ENCODE results near the gene CD93.

CD93 gene

DNA sequence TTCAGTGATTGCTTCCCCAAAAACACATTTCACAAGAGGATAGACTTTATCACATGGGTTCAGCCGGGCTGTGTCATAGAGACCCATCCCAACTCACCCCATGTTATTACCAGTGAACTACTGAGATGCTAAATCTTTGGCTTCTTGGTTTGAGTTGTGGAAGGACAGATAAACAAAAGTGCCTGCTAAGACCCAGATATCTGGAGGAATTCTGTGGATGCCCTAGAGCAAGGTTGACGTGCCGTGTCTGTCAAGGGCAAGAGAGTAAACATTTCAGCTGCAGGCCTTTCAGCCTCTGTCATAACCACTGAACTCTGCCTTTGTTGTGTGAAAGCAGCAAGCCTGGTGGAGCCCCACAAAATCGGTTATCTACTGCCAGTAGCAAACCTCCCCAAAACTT lies 25.5 kb downstream of the CD93 start:
- no peak for DNase-seq (ENCODE audit: low read depth)

DNA sequence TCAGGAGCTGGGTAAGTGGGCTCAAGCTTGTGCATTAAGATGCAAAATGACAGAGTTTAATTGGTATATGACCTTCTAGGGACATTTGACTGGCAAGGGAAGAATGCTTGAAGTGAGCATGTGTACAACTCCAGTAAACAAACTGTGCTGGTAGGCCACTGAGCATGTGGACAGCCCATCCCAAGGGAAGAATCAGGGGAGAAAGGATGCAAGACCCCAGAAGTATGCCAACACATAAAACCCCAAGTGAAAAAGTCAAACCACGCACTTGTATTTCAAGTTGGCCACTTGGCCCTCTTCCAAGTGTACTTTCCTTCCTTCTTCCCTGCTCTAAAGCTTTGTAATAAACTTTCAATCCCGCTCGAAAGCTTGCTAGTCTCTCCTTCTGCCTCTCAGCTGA lies 26.3 kb downstream of the CD93 start:
- no peak for DNase-seq (ENCODE audit: low read depth)

DNA sequence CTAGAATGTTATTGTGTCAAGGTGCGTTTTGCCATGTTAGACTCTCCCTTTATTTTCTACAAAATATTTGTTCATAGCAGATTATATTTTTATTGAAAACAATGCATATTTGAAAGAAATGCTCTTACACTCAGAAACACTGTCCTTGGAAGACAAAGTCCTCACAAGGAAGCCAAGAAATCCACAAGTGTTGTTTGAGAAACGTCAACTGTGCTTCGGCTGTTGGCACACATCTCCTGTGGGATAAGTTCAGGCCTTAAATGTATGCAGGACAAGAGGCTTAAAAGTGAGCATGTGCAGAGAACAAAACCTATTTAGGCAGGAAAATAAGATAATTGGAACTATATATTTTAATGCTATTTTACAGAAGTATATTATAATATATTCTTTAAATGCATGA lies 27.1 kb downstream of the CD93 start:
- no peak for DNase-seq (ENCODE audit: low read depth)

DNA sequence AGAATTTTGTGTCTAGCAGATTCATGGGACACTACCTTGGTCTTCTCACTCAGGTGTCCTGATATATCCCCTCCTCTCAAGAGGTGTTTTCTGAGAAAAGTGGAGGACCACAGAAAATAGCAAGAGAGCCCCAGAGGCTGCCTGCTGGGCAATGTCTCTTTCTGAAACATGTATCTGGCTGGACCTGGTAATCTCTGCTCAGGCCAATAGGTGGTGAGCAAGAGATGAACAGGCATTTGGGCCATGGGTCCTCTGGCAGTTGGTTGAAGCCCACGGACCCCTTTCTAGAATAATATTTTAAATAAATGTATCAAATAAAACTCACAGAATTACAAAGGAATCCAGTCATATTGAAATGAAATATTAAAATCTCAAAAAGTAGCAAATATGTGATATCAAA lies 27.9 kb downstream of the CD93 start:
- no peak for DNase-seq (ENCODE audit: low read depth)

DNA sequence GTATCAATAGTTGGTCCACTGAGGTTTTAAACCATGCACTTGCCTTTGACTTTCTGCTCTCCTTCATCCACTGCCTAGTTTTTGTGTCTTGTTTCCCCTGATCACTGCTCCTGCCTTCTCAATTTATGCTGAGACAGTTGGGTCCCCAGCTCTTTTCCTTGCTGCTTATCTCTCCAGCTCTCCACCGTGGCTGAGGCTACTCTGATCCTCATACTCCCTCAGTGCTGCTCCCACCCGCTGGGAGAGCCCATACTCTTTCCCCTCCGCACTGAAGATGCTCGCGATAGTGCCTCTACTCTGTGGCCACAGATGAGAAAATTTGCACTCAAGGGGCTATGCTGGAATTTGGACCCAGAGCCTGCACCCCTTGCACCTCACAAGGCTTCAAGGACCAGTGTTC lies 33.2 kb downstream of the CD93 start:
- DNase-seq (ENCODE audit: low read depth), result no peak

DNA sequence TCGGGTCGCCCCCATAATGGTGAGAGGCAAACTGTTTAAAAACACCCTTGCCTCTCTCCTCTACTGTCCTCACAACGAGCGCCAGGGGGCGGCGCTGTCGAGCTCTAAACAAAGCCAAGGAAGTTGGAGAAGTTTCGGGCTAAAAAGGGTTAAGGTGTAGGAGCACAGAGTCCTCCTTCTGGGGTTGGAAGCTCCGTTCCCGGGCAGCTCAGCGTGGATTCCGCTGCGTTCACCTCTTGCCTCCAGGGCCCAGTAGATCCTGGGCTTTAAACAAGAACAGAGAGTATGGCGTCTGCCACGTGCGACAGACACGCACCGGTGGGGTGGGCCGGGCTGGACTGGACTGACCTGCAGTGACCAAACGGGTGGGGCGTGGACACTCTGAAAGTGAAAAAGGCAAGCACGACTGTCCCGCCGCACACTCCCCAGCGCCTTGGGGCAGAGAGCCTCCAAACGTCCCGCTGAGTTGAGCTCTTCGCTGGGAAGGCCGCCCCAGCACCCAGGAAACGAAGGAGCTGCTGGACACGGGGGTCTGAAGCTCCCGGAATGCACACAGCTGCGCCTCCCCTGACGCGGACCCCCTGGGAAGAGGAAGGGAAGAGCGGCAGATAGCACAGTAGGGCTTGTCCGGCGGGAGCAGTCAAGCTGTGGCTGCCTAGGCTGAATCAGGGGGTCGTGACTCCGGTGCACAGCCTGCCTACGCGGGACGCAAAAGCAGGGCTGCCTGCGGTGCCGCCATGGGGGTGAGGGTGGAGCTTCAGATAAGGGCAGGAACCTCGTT lies 35.1 kb downstream of the CD93 start:
- DNase-seq (ENCODE audit: low read depth), result no peak

DNA sequence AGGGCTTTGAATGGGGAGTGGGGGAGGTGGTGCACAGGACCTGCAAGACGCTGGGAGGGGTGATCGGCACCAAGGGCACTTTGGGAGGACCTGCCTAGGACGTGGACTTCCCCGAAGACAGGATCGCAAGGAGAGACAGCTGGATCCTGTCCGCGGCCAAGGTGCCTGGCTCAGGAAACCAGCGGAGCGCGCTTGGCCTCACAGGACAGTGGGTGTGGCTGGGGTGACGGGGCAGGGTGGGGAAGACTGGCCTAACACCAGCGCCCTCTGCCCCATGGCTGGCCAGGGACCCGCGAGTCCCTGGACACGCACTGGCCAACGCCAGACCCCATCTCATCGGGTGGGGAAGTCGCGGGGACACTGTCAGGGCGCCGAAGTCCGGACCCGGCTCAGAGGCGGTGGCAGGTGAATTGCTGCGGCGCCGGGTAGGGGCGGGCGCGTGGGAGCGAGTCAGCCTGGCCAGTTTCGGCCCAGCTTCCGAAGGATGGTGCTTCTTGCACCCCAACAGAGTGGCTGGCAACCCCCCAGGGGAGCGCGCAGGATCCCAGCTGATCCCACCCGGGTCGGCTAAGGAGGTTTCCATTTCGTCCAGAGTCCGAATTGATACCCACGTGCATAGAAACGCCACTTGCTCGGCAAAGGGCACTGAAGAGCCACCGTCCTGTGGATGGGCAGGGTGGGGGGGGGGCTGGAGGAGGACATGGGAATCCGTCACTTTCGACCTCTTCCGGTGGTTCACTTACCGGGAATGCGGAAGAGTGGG lies 35.9 kb downstream of the CD93 start:
- no peak for DNase-seq (ENCODE audit: low read depth)

DNA sequence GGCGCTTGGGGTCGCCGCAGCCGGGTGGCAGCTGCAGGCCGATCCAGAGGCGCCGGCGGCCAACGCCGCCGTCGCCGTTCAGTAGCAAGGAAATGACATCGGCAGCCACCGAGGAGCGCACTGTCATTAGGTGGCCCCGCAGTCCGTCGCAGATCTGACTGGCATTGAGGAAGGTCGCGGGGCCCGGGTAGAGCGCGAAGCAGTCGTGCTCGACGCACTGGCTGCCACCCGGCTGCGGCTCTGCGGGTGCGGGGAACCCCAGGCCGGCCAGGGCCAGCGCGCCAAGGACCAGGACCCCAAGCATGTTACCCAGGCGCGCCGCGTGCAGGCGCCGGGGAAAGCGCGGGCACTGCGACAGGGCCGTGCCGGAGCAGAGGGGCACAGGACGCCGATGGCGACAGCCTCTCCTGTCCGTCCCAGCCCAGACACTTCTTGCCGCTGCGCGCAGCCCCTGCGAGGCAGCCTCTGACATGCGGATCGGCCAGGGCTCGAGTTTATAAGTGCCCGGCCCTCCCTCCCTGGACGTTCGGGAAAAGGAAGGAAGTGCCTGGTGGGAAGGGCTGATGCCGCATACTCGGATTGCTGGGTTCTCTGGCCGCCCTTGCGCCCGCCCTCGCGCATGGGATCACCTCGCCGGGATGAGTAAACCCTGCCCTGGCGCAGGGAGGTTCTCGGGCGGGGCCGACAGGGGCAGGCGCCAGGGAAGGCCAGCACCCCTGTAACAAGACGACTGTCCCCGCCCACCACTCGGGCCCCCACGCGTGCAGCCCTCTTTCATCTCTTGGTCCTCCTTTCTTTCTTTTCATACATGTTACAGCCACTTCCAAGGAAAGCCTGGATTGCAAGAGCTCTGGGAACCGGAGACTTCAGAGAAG lies 36.7 kb downstream of the CD93 start, which contains the start of gene THBD:
Gene THBD (minus strand): TSS at position 472 of the 875 bp plus-strand sequence. CDS start 168 bp downstream, at position 304.
- DNase-seq (ENCODE audit: low read depth), result no peak

DNA sequence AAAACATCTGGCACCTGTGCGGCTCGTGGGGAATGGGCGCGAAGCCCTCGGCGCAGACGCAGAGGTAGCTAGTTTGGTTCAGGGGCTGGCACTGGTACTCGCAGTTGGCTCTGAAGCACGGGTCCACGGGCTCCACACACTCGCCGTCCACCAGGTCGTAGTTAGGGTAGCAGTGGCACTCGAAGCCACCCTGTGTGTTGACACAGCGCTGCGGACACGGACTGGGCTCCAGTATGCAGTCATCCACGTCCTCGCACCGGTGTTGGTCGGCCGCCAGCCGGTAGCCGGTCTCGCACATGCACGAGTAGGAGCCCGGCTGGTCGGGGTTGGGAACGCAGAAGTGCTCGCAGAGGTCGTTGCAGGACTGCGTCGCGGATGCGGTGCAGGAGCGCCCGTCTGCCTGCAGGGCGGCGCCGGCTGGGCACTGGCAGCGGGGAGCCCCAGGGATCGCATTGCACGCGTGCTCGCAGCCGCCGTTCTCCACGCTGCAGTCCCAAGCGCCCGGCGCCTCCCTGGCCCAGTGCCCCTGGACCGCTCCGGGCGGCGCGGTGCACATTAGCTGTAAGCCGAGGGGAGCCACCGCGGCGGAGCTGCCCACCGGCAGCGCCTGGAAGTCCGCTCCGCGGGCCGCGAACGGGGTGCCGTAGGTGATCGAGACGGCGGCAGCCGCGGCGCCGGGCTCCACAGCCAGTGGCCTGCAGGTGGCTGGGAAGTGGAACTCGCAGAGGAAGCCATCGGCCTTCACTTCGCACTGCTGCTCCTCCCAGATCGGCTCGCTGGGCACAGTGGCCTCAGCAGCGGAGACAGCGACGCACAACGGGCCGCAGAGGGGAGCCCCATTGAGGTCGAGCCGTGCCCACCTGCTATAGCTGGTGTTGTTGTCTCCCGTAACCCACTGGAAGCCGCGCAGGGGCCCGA lies 37.6 kb downstream of the CD93 start:
- no peak for DNase-seq (ENCODE audit: low read depth)

DNA sequence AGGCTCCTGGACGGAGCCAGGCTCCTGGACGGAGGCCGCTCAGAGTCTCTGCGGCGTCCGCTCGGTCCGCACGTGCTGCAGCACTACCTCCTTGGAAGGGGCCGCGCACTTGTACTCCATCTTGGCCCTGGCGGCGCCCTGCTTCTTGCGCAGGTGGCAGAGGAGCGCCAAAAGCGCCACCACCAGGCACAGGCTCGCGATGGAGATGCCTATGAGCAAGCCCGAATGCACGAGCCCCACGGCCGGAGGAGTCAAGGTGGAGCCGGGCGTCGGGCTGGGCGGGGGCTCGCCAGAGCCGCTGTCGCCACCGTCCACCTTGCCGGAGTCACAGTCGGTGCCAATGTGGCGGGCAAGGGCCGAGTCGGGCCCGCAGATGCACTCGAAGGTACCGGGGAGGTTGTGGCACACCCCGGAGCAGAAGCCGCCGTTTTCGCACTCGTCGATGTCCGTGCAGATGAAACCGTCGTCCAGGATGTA lies 38.3 kb downstream of the CD93 start:
- DNase-seq (ENCODE audit: low read depth), result no peak

DNA sequence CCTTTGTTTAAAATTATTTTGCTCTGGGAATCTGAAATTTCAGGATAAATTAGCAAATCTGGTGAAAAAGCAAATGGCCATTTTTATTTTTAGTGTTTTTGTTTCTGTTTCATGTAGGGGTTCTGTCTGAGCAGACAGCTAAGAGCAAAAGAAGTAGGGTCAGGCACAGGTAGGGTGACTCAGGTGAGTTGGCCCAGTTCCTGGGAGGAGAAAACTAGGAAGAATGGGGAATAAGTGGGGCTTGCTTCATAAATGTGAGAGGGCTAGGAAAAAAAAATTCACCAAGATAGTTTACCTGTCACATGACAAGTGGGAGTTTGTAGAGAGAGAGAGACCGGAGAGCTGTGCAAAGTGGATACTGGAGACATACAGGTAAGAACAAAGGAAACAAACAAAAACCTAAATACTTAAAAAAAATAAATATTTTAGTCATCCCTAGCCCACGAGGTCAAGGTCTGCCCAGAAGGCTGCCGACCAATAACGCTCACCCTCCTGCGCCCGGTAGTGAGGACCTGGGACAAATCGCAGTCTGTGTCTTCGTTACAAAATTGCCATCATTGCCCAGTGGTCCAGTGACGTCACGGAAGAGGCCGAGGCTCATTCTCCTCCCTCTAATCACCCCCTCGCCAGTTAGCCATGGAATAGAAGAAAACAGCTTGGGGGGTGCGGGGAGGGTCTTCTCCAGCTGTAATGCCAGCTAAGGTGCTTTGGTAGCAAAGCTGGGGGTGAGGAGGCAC lies 39.0 kb downstream of the CD93 start:
- no peak for DNase-seq (ENCODE audit: low read depth)

DNA sequence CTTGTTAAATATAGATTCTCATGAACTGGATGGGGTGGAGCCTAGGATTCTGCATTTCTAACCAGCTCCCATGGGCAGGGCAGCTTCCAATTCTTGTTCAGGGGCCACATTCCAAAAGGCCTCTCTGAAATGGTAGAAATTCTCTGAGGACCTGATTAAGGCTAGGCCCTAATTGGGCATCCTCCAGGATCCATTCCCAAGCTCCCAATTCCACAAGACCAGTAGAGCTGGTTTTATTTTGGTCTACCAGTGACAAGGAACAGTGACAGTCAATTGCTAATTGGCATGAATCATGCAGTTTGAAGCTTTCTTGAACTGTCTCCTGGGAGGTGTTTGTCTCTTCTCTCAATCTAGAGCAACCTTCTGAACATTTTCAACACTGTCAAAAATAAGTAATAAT lies 39.7 kb downstream of the CD93 start:
- DNase-seq (ENCODE audit: low read depth), result no peak

DNA sequence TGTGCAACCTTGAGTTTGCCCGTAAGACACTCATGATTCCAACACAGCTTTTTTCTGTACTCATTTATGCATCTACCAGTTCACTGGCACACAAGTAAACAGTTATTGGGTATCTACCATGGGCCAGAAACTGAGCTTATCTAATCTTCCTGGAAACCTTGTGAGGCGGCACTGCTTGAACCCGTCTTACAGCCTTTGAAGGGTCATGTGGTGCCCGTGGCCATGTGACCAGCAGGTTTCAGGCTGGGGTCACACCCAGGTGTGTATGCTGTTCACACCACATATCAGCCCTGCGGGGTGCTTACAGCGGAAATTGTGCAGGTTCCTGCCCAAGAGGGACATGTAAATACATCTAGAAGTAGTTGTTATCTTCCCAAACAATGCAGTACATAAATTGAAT lies 42.7 kb downstream of the CD93 start:
- no peak for DNase-seq (ENCODE audit: low read depth)

DNA sequence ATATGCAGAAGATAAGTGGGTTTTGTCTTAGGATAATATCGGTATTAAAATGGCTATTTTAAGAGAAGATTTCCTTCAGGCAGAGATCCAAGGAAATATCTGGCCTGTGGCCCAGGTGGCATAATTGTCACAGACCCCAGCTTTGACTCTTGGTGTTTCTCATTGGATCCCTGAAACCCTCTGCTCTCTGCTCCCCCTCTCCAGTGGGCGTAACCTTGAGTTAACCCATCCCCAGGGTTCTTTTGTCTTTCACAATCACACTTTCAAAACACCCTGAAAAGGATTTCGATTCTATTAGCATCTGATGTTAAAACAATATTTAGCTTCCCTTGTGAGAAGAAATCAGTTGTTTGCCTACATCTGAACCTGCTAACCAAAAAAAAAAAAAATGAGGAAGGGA lies 43.9 kb downstream of the CD93 start:
- no peak for DNase-seq (ENCODE audit: low read depth)

DNA sequence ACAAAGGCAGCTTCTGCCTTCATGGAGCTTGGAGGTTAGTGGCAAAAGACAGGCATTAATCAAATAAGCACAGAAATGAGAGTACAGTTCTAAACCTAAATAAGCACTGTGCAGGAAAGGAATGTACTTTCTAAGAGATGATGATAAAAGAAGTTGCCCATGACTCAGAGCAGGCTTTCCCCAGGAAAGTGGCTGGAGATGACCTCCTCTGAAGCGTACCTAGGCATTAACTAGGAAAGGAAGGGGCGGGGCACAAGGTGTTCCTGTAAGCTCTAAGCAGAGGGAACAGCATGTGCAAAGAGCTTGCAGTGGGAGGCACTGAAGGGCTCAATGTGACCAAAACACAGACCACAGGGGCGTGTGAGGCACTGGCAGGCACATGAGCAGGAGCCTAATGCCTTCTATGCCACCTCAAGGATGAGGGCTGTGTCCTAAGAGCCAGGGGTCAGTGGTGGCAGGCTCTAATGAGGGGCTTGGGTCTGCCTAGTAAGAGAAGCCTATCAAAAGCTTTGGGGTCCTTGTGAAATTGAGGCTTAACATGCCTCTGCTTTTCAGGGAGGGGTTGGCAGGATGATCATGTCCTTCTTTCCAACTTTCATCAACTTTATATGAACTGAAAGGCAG lies 46.1 kb downstream of the CD93 start:
- no peak for DNase-seq (ENCODE audit: low read depth)

DNA sequence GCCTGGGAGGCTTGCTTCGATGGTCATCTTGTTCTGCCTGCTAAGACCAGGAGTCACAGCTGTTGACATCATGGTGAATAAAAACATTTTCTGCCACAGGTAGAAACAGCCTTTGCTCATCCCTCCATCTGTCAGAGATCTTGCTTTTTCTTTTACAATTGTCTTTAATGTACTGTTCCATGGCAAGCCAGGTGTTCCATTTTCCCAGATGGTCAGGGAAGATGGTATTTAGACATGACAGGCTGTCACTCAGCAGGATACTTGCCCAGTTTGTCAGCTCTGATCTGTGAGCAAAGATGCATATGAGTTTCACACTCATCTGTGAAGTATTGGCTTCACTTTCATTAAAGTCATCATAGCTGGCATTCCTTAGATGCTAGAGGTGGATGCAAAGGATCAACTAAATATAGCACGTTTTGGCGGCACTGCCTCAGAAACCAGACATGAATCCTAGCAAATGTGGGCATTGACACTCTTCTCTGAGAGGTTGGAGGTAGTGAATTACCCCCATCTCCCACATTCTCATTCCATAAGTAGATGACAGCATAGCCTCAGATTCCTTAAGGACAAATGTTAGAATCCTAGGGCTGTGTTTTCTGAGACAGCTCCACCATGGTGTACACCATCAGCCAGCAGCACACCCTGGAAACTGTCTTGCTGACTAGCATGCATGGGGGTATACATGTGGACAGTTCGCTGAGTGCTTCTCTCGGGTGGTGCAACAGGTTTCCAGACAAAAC lies 46.8 kb downstream of the CD93 start:
- DNase-seq (ENCODE audit: low read depth), result no peak

DNA sequence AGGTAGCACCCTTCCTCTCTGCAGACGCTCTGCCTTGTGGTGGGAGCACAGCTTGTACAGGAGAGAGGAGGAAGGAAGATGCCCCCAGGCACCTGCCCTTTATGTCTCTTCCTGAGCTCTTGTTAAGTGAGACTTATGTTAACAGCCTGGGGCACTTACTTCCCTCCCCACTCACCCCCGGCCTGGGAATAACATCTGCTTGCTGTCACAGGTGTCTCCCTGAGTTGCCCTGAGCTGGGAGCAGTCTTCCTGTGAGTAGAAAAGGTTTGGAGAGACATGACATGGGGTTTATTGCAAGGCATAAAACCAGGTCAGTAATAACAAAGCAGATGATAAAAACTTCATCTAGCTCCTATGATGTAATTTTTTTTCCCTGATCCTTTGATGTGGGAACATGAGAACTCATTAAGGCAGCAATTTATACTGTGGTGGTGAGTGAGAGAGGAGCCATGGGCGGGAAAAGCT lies 49.1 kb downstream of the CD93 start:
- no peak for DNase-seq (ENCODE audit: low read depth)

DNA sequence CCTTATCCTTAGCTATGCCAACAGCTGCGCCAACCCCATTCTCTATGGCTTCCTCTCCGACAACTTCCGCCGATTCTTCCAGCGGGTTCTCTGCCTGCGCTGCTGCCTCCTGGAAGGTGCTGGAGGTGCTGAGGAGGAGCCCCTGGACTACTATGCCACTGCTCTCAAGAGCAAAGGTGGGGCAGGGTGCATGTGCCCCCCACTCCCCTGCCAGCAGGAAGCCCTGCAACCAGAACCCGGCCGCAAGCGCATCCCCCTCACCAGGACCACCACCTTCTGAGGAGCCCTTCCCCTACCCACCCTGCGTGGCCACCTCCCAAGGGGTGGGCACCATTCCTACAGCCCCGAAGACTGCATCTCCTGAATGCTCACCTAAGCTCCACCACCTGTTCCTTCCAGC lies 49.8 kb downstream of the CD93 start:
- DNase-seq (ENCODE audit: low read depth), result no peak

DNA sequence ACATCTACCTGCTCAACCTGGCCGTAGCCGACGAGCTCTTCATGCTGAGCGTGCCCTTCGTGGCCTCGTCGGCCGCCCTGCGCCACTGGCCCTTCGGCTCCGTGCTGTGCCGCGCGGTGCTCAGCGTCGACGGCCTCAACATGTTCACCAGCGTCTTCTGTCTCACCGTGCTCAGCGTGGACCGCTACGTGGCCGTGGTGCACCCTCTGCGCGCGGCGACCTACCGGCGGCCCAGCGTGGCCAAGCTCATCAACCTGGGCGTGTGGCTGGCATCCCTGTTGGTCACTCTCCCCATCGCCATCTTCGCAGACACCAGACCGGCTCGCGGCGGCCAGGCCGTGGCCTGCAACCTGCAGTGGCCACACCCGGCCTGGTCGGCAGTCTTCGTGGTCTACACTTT lies 50.4 kb downstream of the CD93 start:
- DNase-seq (ENCODE audit: low read depth), result no peak
